GM19395 (cell line): ENCODE measurements around the gene PRKCI.
"Not testable (repeated sequence)": the region's sequence is repeated elsewhere in the genome, so short reads cannot be mapped to it uniquely, and the experiment has no call there.

Source experiments
- ATAC-seq: cut with Tn5 transposase; IDR thresholded peaks from one replicate; pipeline ENCODE4 v1.9.1; 2021; ENCODE audit warnings: mild to moderate bottlenecking, moderate library complexity; ENCODE audit not compliant: unreplicated experiment

The PRKCI gene

DNA sequence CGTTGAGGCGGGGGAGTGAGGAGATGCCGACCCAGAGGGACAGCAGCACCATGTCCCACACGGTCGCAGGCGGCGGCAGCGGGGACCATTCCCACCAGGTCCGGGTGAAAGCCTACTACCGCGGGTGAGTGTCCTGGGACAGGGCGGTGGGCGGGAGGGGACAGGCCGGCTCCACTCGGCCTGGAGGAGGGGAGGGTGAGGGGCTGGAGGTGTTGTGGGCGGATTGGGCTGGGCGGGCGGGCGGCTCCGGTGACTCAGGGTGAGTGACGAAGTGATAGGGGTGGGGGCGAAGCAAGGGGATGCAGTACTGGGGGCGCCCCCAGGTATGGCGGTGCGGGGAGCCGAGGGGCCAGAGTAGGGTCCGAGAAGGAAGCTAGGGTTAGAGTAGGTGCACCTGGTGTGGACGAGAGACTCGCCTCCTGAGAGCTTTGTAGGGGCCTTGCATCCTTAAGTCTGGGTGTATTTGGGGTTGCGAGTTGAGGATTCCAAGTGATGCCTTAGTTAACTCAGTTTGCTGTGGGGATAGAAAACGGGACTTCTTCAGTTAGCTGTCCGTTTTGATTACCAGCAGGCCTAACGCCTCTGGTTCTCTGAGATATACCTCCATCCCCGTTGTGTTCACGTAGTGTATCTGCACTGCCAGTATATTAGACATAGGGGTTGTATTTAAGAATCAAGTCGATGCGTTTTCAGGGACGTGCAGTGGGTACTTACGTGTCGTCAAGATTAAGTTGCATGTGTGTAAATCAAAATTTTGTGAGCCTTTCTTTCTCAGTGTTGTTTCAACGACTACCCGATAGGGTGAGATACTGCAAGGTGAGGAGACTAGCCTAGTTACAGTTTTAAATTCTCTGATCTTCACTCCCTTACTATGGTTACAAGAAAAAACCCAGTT lies 670 bp downstream of the PRKCI start:
- peak; percentile 25 for ATAC-seq

DNA sequence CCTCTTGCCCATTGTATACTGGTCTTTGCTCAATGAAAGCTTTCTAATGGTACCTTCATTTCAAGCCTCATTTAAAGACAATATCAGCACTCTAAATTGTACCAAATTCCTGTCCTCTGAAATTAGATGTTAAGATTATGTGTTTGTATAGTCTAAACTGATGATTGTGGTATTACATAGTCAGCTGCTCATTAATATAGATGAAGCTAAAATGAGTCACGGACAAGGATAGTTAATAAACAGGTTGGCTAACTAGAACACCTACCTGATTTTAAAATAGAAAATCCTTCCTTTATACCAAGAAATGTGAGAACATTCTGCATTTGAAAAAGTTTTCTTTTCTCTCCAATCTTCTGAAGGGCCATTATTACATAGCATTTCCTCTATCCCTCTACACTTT lies 2.9 kb downstream of the PRKCI start:
- no peak for ATAC-seq

GRCh38 chr3:170226426-170226960 lies 4.3 kb downstream of the PRKCI start:
- ATAC-seq, result no peak

DNA sequence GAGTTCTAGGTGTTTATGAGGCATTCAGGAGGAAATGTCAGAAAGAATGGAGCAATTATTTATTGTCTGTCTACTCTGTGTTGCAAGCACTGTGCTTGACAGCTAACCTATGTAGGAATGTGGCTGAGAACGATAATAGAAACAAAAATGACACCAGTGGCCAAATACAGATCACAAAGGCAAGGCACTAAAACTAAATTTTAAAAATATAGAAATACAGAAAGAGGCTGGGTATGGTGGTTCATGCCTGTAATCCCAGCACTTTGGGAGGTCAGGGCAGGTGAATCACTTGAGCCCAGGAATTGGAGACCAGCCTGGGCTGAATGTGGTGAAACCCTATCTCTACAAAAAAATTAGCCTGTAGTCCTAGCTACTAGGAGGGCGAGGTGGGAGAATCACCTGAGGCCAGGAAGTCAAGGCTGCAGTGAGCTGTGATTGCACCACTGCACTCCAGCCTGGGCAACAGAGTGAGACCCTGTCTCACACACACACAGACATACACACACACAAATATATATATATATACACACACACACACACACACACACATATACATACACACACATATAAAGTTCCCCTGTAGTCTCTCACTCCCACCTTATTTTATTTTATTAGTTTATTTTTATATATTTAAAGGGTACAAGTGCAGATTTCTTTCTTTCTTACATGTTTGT lies 6.0 kb downstream of the PRKCI start:
- no peak for ATAC-seq

GRCh38 chr3:170232266-170232665 lies 10.0 kb downstream of the PRKCI start:
- no peak for ATAC-seq

DNA sequence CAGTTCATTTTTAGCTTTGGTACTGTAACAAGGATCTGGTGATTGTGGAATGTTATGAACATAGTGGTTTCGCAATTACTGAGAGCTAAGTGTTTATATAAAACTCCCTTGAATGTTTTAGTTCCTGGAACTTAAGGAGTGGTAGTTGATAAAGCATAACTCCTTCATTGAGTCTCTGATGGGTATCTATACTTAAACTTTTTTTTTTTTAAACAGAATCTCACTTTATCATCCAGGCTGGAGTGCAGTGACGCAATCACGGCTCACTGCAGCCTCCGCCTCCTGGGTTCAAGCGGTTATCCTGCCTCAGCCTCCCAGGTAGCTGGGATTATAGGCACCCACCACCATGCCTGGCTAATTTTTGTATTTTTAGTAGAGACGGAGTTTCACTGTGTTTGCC lies 11.3 kb downstream of the PRKCI start:
- no peak for ATAC-seq

DNA sequence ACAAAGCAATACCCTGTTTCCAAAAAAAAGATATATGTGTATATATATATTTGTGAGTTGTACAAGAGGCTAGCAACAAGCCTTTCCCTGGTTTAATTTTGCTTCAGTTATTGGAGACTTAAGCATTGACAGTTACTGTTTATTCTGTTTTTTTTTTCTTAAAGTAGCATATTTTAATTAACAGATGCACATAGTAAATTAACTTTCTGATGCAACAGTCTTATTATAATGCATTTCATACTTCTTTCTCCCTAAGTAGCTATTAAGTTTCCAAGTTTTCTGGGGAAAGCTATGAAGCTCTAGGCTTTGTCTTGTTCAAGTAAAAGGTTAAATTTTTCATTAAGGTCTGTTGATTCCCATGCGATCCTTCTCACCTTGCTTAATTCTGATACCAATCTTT lies 17.9 kb downstream of the PRKCI start:
- ATAC-seq, result no peak

- no peak for ATAC-seq
Observed at GRCh38 chr3:170240671-170241070, 18.4 kb downstream of the PRKCI start.

GRCh38 chr3:170244576-170244975 lies 22.4 kb downstream of the PRKCI start:
- ATAC-seq, result no peak

GRCh38 chr3:170247875-170248274 lies 25.7 kb downstream of the PRKCI start:
- ATAC-seq, result peak; percentile 18

DNA sequence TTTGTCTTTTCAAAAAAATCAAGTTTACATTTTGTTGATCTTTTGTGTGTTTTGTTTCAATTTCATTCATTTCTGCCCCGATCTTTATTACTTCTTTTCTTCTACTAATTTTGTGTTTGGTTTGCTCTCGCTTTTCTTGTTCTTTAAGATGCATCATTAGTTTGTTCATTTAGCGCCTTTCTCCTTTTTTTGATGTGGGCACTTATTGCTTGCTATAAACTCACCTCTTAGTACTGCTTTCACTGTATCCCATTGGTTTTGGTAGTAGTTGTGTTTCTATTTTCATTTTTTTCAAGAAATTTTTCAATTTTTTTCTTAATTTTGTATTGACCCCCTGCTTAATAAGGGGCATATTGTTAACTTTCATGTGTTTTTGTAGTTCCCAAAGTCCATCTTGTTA lies 34.4 kb downstream of the PRKCI start:
- ATAC-seq, result no peak

- peak; percentile 81 for ATAC-seq
Observed at GRCh38 chr3:170257145-170257544, 34.9 kb downstream of the PRKCI start.

DNA sequence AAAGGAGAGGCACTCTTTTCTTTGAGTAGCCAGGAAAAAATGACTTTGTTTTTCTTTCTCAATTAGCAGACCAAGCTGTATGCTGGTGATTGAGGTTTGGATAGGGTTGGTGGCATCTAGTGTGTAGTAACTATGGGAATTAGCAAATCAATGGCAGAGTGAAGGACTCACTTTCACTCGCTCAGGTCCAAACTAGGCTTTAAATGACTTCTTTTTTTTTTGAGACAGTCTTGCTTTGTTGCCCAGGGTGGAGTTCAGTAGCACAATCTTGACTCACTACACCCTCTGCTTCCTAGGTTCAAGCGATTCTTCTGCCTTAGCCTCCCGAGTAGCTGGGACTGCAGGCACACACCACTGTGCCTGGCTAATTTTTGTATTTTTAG lies 35.9 kb downstream of the PRKCI start:
- peak; percentile 11 for ATAC-seq

DNA sequence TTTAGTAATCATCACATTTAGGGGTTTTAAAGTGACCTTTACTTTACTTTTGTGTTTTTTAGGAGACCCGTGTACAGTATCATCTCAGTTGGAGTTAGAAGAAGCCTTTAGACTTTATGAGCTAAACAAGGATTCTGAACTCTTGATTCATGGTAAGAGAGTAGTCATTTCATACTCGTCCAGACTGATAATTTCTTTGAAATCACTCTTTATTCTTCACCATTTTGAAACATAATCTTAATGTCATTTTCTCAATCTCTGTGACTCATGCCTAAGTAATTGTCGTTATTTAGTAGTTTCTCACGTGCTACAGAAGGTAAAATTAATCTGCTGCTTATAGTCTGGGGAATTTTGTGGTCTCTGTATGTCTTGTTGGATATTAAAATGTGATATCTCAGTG lies 37.7 kb downstream of the PRKCI start:
- ATAC-seq, result no peak

- no peak for ATAC-seq
Observed at GRCh38 chr3:170267793-170268192, 45.6 kb downstream of the PRKCI start.

- not testable (repeated sequence) for ATAC-seq
Observed at GRCh38 chr3:170269673-170270254, 47.5 kb downstream of the PRKCI start.

DNA sequence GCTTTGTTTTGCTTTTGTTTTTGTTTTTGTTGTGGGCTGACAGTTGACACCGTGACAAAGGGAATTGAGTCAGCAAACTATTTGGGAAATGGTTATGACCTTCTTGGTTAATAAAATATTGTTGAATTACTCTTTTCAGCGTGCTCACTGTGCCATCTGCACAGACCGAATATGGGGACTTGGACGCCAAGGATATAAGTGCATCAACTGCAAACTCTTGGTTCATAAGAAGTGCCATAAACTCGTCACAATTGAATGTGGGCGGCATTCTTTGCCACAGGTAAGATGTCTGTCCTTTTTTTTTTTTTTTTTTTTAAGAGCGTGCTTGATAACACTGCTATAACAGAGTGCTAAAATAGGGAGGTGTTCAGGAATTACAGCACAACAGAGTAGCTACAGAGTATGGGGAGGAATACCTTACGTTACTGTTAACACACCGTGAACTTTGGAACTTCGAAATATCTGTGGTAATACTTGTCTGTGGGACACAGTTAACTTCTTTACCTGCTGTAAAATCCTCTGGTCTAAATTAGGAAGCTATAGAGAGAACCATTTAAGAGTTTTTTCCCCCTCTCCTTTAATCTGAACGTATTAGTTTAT lies 48.2 kb downstream of the PRKCI start:
- ATAC-seq, result no peak

DNA sequence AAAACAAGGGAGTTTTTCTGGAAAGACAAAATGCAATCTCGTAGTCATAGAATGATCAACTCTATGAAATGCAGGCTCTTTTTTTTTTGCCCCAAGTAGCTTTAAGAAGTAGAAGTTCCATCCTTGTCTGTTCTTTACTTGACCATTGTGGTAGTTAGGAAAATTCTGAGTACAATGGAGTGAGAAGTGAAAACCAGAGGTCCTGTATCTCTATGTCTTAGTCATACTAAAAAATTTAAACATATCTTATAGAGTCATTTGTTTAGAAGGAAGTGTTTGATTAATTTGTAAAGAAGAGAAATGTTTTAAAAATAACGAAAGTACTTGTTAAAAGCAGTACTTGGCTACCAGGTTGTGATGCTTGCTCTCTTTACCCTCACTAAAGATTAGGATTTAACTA lies 52.4 kb downstream of the PRKCI start:
- ATAC-seq, result no peak

- ATAC-seq, result no peak
Observed at GRCh38 chr3:170275832-170276231, 53.6 kb downstream of the PRKCI start.

GRCh38 chr3:170277311-170277710 lies 55.1 kb downstream of the PRKCI start:
- ATAC-seq, result not testable (repeated sequence)

DNA sequence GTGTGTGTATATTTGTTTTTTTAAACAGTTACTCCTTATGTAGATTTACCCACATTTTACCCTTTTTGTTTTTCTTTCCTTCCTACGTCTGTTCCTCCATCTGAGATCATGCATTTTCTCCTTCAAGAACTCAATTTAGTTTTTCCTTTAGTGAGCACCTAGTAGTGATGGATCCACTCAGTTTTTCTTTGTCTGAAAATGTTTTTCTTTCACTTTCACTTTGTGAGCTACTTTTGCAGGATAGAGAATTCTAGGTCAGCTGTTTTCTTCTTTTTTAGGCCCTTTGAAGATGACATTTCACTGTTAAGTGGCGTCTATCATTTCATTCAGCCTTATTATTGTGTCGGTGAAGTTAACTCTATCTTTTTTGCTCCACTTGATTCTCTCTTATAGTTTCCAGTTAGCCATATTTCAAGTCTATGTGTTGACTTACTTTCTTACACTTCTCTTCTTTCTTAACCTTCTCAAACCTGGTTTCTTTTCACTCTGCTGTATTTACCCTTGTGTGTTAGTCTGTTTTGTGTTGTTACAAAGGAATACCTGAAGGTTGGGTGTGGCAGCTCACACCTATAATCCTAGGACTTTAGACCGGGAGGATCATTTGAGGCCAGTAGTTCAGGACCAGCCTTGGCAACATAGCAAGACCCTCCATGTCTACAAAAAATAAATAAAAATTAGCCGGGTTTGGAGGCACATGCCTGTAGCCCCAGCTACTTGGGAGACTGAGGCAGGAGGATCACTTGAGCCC lies 55.8 kb downstream of the PRKCI start:
- ATAC-seq, result no peak
